Astrocyte of the spinal cord (primary cell): ENCODE results near the gene PLXDC1.
"Not testable (repeated sequence)": the region's sequence is repeated elsewhere in the genome, so short reads cannot be mapped to it uniquely, and the experiment has no call there.

ENCODE experiments used
- DNase-seq: peaks from one replicate; pipeline ENCODE4 v3.0.0; 2011; ENCODE audit warnings: low read depth, low spot score
- H3K4me3 ChIP-seq: 2 replicates; pipeline ENCODE4 v1.5.1; 2011; ENCODE audit warnings: low read depth, mild to moderate bottlenecking, low read length, moderate library complexity
- in situ Hi-C: cut with HindIII; loops from 2 replicates; pipeline ENCODE4 v1.10.0; 2017; ENCODE audit warnings: low sequenced_read_pairs
- TF ChIP-seq, protein P1 (sequence below): IDR thresholded peaks from 2 replicates; pipeline ENCODE4 v1.5.1; 2012; ENCODE audit warnings: low read depth, mild to moderate bottlenecking, low read length, inconsistent platforms

PLXDC1 gene

DNA sequence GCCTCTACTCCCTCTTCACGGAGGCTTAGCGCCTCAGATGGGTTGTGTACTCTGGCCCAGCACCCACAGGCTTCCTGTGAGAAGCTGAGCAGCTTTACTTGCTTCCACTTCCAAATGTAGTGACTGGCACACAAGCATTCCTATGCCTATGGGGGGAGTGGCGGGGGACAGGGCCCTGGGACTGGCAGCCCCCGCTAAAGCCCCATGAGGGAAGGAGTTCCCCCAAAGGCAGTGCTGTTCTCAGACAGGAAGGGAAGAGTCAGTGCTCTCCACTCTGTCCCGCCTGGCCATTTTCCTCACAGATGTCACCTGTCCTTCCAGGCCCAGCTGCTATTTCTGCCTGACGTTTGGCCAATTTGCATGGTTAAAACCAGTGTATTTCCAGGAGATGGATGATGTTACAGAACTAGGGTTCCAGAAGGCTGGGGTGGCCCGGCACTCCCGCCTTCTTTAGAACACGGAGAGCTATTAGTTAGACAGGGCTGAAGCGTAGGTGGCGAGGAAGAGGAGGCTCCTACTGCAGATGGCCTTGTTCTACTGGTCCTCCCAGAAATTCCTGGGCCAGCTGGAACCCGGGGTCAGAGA, 100.3 kb downstream of the PLXDC1 start:
- no peak overlapping the region for H3K4me3 ChIP-seq
- in situ Hi-C loops: no loop called here
- DNase-seq: no peak
- TF ChIP-seq, protein P1, sequence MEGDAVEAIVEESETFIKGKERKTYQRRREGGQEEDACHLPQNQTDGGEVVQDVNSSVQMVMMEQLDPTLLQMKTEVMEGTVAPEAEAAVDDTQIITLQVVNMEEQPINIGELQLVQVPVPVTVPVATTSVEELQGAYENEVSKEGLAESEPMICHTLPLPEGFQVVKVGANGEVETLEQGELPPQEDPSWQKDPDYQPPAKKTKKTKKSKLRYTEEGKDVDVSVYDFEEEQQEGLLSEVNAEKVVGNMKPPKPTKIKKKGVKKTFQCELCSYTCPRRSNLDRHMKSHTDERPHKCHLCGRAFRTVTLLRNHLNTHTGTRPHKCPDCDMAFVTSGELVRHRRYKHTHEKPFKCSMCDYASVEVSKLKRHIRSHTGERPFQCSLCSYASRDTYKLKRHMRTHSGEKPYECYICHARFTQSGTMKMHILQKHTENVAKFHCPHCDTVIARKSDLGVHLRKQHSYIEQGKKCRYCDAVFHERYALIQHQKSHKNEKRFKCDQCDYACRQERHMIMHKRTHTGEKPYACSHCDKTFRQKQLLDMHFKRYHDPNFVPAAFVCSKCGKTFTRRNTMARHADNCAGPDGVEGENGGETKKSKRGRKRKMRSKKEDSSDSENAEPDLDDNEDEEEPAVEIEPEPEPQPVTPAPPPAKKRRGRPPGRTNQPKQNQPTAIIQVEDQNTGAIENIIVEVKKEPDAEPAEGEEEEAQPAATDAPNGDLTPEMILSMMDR: no peak

DNA sequence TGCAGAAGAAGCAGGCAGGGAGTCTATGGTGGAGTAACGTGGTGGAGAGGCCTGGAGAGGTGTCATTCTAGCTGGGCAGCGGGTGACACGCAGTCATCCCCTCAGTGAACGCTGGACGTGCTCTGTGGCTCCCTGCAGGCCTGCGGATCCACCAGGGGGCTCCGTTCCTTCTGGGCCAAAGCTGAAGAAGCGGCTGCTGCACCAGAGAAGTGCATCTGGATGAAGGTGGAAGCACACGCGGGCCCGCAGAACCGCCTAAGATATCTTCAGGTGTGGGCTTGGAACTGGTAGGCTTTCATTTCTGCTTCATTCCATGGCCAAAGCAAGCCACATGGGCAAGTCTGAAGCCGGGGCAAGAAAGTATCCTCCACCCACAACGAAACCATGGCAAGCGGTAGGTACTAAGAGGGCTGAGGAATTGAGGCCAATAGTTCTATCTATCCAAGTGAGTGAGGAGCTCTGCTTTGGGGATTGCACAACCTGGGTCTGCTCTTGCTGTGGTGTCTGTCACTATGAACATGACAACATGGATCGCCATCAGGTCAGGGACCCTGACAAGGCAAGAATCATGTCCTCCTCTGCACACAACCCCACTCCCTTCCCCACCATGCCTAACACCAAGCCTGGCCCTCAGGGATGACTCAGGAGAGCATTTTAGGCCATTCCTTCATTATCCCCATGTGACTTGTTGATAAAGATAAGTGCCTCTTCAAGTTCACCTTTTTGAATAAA, 105.3 kb downstream of the PLXDC1 start:
- DNase-seq: no peak
- no peak overlapping the region for H3K4me3 ChIP-seq
- TF ChIP-seq, protein P1: no peak
- in situ Hi-C loops: no loop called here

DNA sequence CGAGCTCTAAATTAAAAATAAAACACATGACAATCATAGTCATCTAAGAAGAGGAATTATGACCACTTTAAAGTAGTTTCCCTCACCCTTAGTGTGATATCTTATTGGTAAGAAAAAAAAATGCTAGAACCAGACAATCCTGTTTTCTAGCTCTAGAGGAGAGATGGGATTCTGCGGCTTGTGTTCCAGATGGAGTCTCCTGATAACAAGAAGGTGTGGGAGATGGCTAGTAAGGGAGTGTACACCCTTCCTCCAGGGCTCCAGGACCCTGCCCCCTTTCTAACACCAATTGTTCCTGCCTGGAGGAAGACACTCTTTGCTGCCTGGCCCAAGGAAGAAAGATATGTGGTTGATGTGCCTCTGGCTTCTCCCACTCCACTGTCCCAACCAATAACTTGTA, 115.4 kb downstream of the PLXDC1 start:
- H3K4me3 ChIP-seq: no peak overlapping the region
- TF ChIP-seq, protein P1: no peak
- DNase-seq: no peak
- in situ Hi-C loops: no loop called here

DNA sequence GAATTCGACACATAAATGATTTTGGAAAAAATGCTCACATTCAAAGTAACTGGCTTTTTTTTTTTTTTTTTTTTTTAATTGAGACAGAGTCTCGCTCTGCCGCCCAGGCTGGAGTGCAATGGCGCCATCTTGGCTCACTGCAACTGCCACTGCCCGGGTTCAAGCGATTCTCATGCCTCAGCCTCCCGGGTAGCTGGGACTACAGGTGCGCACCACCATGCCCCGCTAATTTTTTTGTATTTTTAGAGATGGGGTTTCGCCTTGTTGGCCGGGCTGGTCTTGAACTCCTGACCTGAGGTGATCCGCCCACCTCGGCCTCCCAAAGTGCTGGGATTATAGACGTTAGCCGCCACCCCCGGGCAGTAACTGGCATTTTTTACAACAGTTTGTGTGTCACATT, 115.9 kb downstream of the PLXDC1 start:
- in situ Hi-C loops, H3K4me3 ChIP-seq, DNase-seq: not testable (repeated sequence)

DNA sequence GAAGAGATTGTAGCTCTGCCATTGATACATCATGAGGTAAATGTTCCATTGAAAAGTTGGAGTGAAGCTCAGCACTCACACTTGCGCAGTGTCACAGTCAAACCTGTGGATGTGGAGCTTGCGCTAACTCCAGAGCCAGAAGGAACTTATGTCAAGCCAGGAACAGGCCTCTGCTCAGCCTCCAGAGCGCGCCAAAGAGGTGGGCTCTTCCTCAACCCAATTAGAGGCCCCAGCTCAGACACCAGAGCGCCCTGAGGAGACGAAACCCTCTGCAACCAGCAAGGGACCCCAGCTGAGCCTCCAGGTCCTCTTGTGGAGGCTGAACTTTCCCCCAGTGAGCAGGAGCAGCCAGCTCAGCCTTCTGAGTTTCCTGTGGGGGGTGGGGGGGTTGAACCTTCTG, 122.7 kb downstream of the PLXDC1 start:
- H3K4me3 ChIP-seq: no peak overlapping the region
- DNase-seq: no peak
- in situ Hi-C loops: no loop called here
- TF ChIP-seq, protein P1: no peak

DNA sequence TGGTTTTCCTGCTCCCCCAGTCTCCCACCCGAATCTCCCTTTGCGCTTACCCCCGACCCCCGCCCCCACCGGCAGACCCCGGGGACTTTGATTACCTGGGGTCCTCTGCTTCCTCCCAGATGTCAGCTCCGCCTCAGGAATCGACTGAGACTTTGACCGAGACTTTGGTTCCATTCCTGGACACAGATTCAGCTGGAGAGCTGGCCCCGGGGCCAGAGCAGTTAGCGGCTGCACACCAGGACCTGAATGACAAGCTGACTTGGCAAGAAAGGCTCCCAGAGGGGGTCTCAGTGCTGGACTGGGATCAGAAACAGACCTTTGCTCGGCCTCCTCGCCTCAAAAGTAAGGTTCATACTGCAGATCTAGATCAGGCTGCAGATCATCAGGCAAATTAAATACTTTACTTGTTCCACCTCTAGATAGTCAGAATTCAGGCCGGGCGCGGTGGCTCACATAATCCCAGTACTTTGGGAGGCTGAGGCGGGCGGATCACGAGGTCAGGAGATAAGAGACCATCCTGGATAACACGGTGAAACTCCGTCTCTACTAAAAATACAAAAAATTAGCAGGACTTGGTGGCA, 123.9 kb downstream of the PLXDC1 start:
- H3K4me3 ChIP-seq: no peak overlapping the region
- in situ Hi-C loops: no loop called here

More for the DNA sequence above, 123.9 kb downstream of the PLXDC1 start:
- no peak for DNase-seq
- TF ChIP-seq, protein P1: no peak
